Fibroblast of gingiva (primary cell): ENCODE results near the gene PCSK7.

Experiments
- DNase-seq: peaks from one replicate; pipeline ENCODE4 v3.0.0-alpha.2; 2011; ENCODE audit warnings: low read depth

PCSK7 gene

DNA sequence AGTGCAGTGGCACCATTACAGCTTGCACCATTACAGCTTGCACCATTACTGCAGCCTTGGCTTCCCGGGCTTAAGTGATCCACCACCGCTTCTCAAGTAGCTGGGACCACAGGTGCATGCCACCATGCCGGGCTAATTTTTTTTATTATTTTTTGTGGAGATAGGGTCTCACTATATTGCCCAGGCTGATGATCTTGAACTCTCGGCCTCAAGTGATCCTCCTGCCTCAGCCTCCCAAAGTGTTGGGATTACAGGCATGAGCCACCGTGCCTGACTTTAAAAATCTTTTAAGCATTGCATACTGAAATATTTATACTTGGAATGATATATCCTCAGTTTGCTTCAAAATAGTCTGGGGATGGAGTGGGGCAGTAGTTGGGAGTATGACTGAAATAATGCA lies 77.4 kb downstream of the PCSK7 start:
- no peak for DNase-seq
